ENCODE data around the gene LSM6. TPM values are rescaled to one million over a fixed set of nuclear protein-coding genes. Genes with fewer than 3 reads are reported as not detected.

Gene LSM6
- total RNA-seq: 60.4 and 60.7 TPM in 2 replicates

- H3K9me3 Mint-ChIP-seq: no peaks in the 10 kb centered on the region
- H3K4me1 Mint-ChIP-seq: peaks cover 27% of the 10 kb centered on the region
- intact Hi-C loops (cut with micrococcal nuclease): loop anchor here (1.0 to 10.0 kb wide), 6 partner anchors 43 to 559 kb away; partner anchors contain the start of genes SLC10A7 and ZNF827
- peaks cover 11% of the 10 kb centered on the region for H3K36me3 Mint-ChIP-seq (ENCODE audit: low read depth)
- peak within 1 kb of the TSS; percentile 84 for H3K4me3 Mint-ChIP-seq
- DNase-seq: peak; percentile 95
- no peaks in the 10 kb centered on the region for H3K27me3 Mint-ChIP-seq
- peak within 1 kb of the TSS; percentile 89 for H3K27ac Mint-ChIP-seq
These were observed at the start of gene LSM6 for GRCh38 chr4:146175541-146176453. Gene LSM6 (plus strand): TSS chr4:146175718. CDS start chr4:146182922, 7,204 bp downstream.

GRCh38 chr4:146132445-146132844 is 43.1 kb upstream of the LSM6 start:
- Mint-ChIP-seq H3K4me3 (peak overlapping the region; percentile 7), H3K4me1 (peaks cover 11% of the 10 kb centered on the region), H3K27me3 (peaks cover 6% of the 10 kb centered on the region), H3K27ac (peak overlapping the region; percentile 55), H3K9me3 (no peaks in the 10 kb centered on the region), H3K36me3 (ENCODE audit: low read depth) (no peaks in the 10 kb centered on the region)
- intact Hi-C loops (cut with micrococcal nuclease): loop anchor here (1.0 to 5.0 kb wide), 7 partner anchors 26 to 650 kb away; partner anchors contain the start of genes LSM6 and MMAA
- peak; percentile 73 for DNase-seq

- Mint-ChIP-seq H3K27me3 (peaks cover 10% of the 10 kb centered on the region), H3K4me3 (no peak overlapping the region), H3K4me1 (peaks cover 11% of the 10 kb centered on the region), H3K36me3 (ENCODE audit: low read depth) (no peaks in the 10 kb centered on the region), H3K27ac (no peak overlapping the region), H3K9me3 (no peaks in the 10 kb centered on the region)
- DNase-seq: no peak
- intact Hi-C loops (cut with micrococcal nuclease): loop anchor here (5.0 kb wide), 2 partner anchors 308 to 518 kb away; partner anchors contain the start of gene MMAA
These were observed 40.6 kb upstream of the LSM6 start for GRCh38 chr4:146134761-146135445.

- Mint-ChIP-seq H3K4me1 (peaks cover 11% of the 10 kb centered on the region), H3K27ac (no peak overlapping the region), H3K4me3 (no peak overlapping the region), H3K36me3 (ENCODE audit: low read depth) (no peaks in the 10 kb centered on the region), H3K9me3 (no peaks in the 10 kb centered on the region), H3K27me3 (peaks cover 13% of the 10 kb centered on the region)
- DNase-seq: no peak
- intact Hi-C loops (cut with micrococcal nuclease): no loop called here
These were observed 39.6 kb upstream of the LSM6 start for GRCh38 chr4:146135941-146136340.

GRCh38 chr4:146142768-146143167 is 32.8 kb upstream of the LSM6 start:
- no peaks in the 10 kb centered on the region for H3K4me1 Mint-ChIP-seq

DNA sequence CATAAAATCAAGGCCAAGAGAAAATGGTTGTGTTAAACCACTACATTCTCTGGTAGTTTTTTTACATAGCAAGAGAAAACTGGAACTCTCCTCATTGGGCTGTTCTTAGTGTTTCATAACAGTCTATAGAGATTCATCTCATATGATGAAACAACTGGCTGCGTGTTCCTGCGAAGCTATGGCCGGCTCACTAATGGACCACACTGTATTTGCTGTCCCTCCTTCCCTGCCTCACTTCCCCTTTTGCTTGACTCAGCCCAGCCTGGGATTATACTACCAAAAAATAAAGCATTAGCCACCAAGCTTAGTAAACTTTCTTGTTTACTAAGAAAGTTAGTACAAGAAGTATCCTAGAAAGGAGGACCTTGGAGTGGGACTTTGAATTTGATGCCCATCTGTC is 31.6 kb upstream of the LSM6 start:
- no peak for DNase-seq
- H3K27ac Mint-ChIP-seq: no peak overlapping the region
- H3K4me3 Mint-ChIP-seq: no peak overlapping the region
- intact Hi-C loops (cut with micrococcal nuclease): no loop called here
- no peaks in the 10 kb centered on the region for H3K4me1 Mint-ChIP-seq
- peaks cover 7% of the 10 kb centered on the region for H3K27me3 Mint-ChIP-seq
- no peaks in the 10 kb centered on the region for H3K36me3 Mint-ChIP-seq (ENCODE audit: low read depth)
- H3K9me3 Mint-ChIP-seq: no peaks in the 10 kb centered on the region

More at GRCh38 chr4:146142768-146143167, 32.8 kb upstream of the LSM6 start:
- DNase-seq: no peak
- peaks cover 9% of the 10 kb centered on the region for H3K27me3 Mint-ChIP-seq
- no peak overlapping the region for H3K27ac Mint-ChIP-seq
- H3K36me3 Mint-ChIP-seq (ENCODE audit: low read depth): no peaks in the 10 kb centered on the region
- no peak overlapping the region for H3K4me3 Mint-ChIP-seq
- no peaks in the 10 kb centered on the region for H3K9me3 Mint-ChIP-seq
- intact Hi-C loops (cut with micrococcal nuclease): no loop called here

- no peaks in the 10 kb centered on the region for H3K27me3 Mint-ChIP-seq
- H3K36me3 Mint-ChIP-seq (ENCODE audit: low read depth): no peaks in the 10 kb centered on the region
- DNase-seq: no peak
- intact Hi-C loops (cut with micrococcal nuclease): no loop called here
- no peaks in the 10 kb centered on the region for H3K4me1 Mint-ChIP-seq
- no peaks in the 10 kb centered on the region for H3K9me3 Mint-ChIP-seq
- no peak overlapping the region for H3K27ac Mint-ChIP-seq
- H3K4me3 Mint-ChIP-seq: no peak overlapping the region
These were observed 28.6 kb upstream of the LSM6 start for GRCh38 chr4:146146918-146147317.

GRCh38 chr4:146148021-146148420 is 27.5 kb upstream of the LSM6 start:
- no peak overlapping the region for H3K4me3 Mint-ChIP-seq
- no peak overlapping the region for H3K27ac Mint-ChIP-seq
- intact Hi-C loops (cut with micrococcal nuclease): no loop called here
- no peaks in the 10 kb centered on the region for H3K27me3 Mint-ChIP-seq
- no peaks in the 10 kb centered on the region for H3K36me3 Mint-ChIP-seq (ENCODE audit: low read depth)
- no peaks in the 10 kb centered on the region for H3K4me1 Mint-ChIP-seq
- no peaks in the 10 kb centered on the region for H3K9me3 Mint-ChIP-seq
- DNase-seq: no peak

- no peaks in the 10 kb centered on the region for H3K4me1 Mint-ChIP-seq
- no peak overlapping the region for H3K27ac Mint-ChIP-seq
- H3K9me3 Mint-ChIP-seq: peaks cover 8% of the 10 kb centered on the region
- DNase-seq: no peak
- intact Hi-C loops (cut with micrococcal nuclease): no loop called here
- H3K36me3 Mint-ChIP-seq (ENCODE audit: low read depth): no peaks in the 10 kb centered on the region
- no peak overlapping the region for H3K4me3 Mint-ChIP-seq
- H3K27me3 Mint-ChIP-seq: peaks cover 6% of the 10 kb centered on the region
These were observed 21.5 kb upstream of the LSM6 start for GRCh38 chr4:146154057-146154456.

DNA sequence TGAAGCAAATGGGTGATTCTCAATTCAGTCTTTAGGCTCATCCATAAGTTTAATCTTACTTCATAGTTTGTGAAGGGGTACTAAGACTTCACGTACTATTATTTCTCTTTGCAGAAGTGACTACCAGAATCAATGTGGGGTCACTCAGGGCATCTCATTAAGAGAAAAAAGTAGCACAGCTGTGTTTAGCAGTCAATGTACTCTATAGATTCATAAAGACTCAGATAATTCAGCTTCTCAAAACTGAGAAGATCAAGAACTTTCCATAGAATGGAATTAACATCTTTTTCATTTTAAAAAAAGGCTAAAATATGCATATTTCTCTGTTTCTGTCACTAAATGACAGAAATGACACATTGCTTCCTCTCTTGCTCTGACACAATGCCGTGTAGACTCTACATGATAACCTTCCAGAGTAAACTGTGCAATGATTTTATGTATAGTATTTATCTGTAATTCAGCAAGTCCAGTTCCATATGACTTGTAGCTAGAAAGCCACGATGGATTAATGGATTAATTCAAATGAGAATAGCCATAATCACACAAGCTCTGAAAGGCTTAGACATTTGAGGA is 20.3 kb upstream of the LSM6 start:
- H3K9me3 Mint-ChIP-seq: peaks cover 8% of the 10 kb centered on the region
- peaks cover 6% of the 10 kb centered on the region for H3K27me3 Mint-ChIP-seq
- intact Hi-C loops (cut with micrococcal nuclease): no loop called here

GRCh38 chr4:146158036-146158745 is 17.3 kb upstream of the LSM6 start:
- H3K27ac Mint-ChIP-seq: no peak overlapping the region
- intact Hi-C loops (cut with micrococcal nuclease): no loop called here
- H3K9me3 Mint-ChIP-seq: peaks cover 8% of the 10 kb centered on the region
- no peak overlapping the region for H3K4me3 Mint-ChIP-seq
- peaks cover 6% of the 10 kb centered on the region for H3K27me3 Mint-ChIP-seq
- no peak for DNase-seq
- peaks cover 4% of the 10 kb centered on the region for H3K4me1 Mint-ChIP-seq
- no peaks in the 10 kb centered on the region for H3K36me3 Mint-ChIP-seq (ENCODE audit: low read depth)

More for the DNA sequence above, 20.3 kb upstream of the LSM6 start:
- Mint-ChIP-seq H3K27ac (no peak overlapping the region), H3K4me3 (no peak overlapping the region), H3K4me1 (peaks cover 4% of the 10 kb centered on the region), H3K36me3 (ENCODE audit: low read depth) (no peaks in the 10 kb centered on the region)
- no peak for DNase-seq

- intact Hi-C loops (cut with micrococcal nuclease): no loop called here
- Mint-ChIP-seq H3K4me3 (no peak overlapping the region), H3K36me3 (ENCODE audit: low read depth) (no peaks in the 10 kb centered on the region), H3K27ac (no peak overlapping the region), H3K27me3 (peaks cover 3% of the 10 kb centered on the region), H3K4me1 (peaks cover 5% of the 10 kb centered on the region), H3K9me3 (peaks cover 12% of the 10 kb centered on the region)
- no peak for DNase-seq
These were observed 16.0 kb upstream of the LSM6 start for GRCh38 chr4:146159384-146160058.

DNA sequence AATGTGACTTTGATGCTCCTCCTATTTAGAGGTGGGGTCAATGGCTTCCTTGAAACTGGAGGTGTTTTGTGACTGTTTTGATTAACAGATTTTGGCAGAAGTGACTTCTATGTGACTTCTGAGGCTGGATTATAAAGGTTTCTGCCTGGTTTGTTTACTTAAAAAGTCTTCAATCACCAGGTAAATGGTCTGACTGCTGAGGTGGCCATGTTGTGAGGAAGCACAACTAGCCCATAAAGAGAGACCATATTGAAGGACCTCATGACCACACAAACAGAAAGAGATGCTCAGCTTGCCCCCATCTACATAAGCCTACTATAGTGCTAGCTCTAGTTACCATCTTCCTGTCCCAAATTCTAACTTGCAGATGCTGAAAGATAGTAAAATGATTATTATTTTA is 14.3 kb upstream of the LSM6 start:
- Mint-ChIP-seq H3K4me1 (peaks cover 5% of the 10 kb centered on the region), H3K27ac (no peak overlapping the region), H3K36me3 (ENCODE audit: low read depth) (no peaks in the 10 kb centered on the region), H3K4me3 (no peak overlapping the region), H3K9me3 (peaks cover 17% of the 10 kb centered on the region), H3K27me3 (no peaks in the 10 kb centered on the region)
- no peak for DNase-seq
- intact Hi-C loops (cut with micrococcal nuclease): no loop called here
